Sigmoid colon (tissue), 7 donors: Measurements from ENCODE around the gene APBB2. TPM values are rescaled to one million over a fixed set of nuclear protein-coding genes. Genes with fewer than 3 reads are reported as not detected.

Source experiments
- DNase-seq: peaks from one replicate; pipeline ENCODE4 v3.0.0-alpha.2; 2019
- H3K27ac ChIP-seq, 4 donors: fragments of 200-600 bp; sonication (generic); one replicate each; pipeline ENCODE4 v1.5.1; 2016 to 2019; ENCODE audit warnings: mild to moderate bottlenecking in 1 of 4
- H3K27me3 ChIP-seq, 3 donors: fragments of 200-600 bp; sonication (generic); one replicate each; pipeline ENCODE4 v1.5.1; 2019; ENCODE audit warnings: mild to moderate bottlenecking in 1 of 3
- H3K36me3 ChIP-seq, 4 donors: fragments of 200-600 bp; sonication (generic); one replicate each; pipeline ENCODE4 v1.5.1; 2016 to 2019
- H3K4me1 ChIP-seq, 4 donors: fragments of 200-600 bp; sonication (generic); one replicate each; pipeline ENCODE4 v1.5.1; 2017 to 2019
- H3K4me3 ChIP-seq, 4 donors: fragments of 200-600 bp; sonication (generic); one replicate each; pipeline ENCODE4 v1.5.1; 2017 to 2019; ENCODE audit warnings: mild to moderate bottlenecking in 2 of 4, moderate library complexity in 1 of 4
- H3K9me3 ChIP-seq, 4 donors: fragments of 200-600 bp in 3 of 4; sonication (generic) in 3 of 4; one replicate each; pipeline versions ENCODE4 v1.5.1 to v1.6.1; 2013 to 2019
- CTCF ChIP-seq, 4 experiments: fragments of 450-650 bp in 3 of 4; fragments of 200-600 bp in 1 of 4; IDR thresholded peaks; one replicate each; pipeline ENCODE4 v1.5.1; 2016 to 2019; ENCODE audit warnings: antibody characterized with exemption in 4 of 4, mild to moderate bottlenecking in 3 of 4, moderate library complexity in 2 of 4
- EP300 ChIP-seq, 4 donors: sonication (generic); formaldehyde crosslinking; IDR thresholded peaks; one replicate each; pipeline ENCODE4 v1.6.1; 2017; ENCODE audit warnings: antibody characterized with exemption in 4 of 4
- POLR2A ChIP-seq, 2 donors: fragments of 450-650 bp; IDR thresholded peaks; one replicate each; pipeline ENCODE4 v1.6.1; 2016; ENCODE audit warnings: antibody characterized with exemption in 2 of 2, mild to moderate bottlenecking in 2 of 2, moderate library complexity in 2 of 2
- POLR2AphosphoS5 ChIP-seq, 4 donors: sonication (generic); formaldehyde crosslinking; IDR thresholded peaks; one replicate each; pipeline ENCODE4 v1.6.1; 2017; ENCODE audit warnings: antibody characterized with exemption in 4 of 4
- WGBS, 2 donors: extraction: QIAGEN DNeasy Blood & Tissue Kit; methylation state at CpG; one replicate each; pipeline ENCODE4 v1.1.7; 2013; 5-methylcytosine and 5-hydroxymethylcytosine counted together
- intact Hi-C: fragments of 100-400 bp; cut with DNase I; formaldehyde crosslinking; loops from one replicate; pipeline ENCODE4 v1.15.1; 2023
- polyA plus RNA-seq, 3 donors: library from polyadenylated mRNA; stranded (reverse); fragments of 200-250 nt; gene quantifications; one replicate each; pipeline ENCODE4 v1.2.3, GENCODE V29; 2013
- total RNA-seq, 4 donors: library from RNA; depleted of rRNA; stranded (reverse); fragments of >200 nt; gene quantifications; one replicate each; pipeline ENCODE4 v1.1.0, GENCODE V29; 2016
- donor health status: healthy with polysubstance abuse.
- donor health status: Bipolar disorder and iron deficiency.
- donor health status: healthy.

The APBB2 gene
- total and polyA plus RNA-seq, 7 donors, result 7.8 to 108 (median 69.1) TPM

- Histone ChIP-seq H3K27me3 (no peaks in the 10 kb centered on the region), H3K36me3 (no peaks in the 10 kb centered on the region), H3K4me3 (no peak overlapping the region), H3K27ac (peak overlapping the region in 2 of 4 donors; percentile 3 to 38), H3K9me3 (no peaks in the 10 kb centered on the region), H3K4me1 (peaks cover 0 to 53% (median 42%) of the 10 kb centered on the region in 4 donors)
- intact Hi-C loops, result no loop called here
- no peak for DNase-seq
- 14 to 73% methylated on average over 5 of the region's 5 CpGs for WGBS, 2 donors
- TF ChIP-seq CTCF (IDR thresholded peaks at IDR 0.05) (no peak), POLR2AphosphoS5 (IDR thresholded peaks at IDR 0.05) (no peak), EP300 (IDR thresholded peaks at IDR 0.05) (no peak), POLR2A (IDR thresholded peaks at IDR 0.05) (no peak)
These were observed 5.2 kb downstream of the APBB2 start for GRCh38 chr4:41209187-41209586.

- no peaks in the 10 kb centered on the region for H3K27me3 ChIP-seq
- H3K4me3 ChIP-seq, result no peak overlapping the region
- H3K4me1 ChIP-seq, result peaks cover 0 to 64% (median 51%) of the 10 kb centered on the region in 4 donors
- DNase-seq, result no peak
- H3K36me3 ChIP-seq, result no peaks in the 10 kb centered on the region
- no peak overlapping the region for H3K27ac ChIP-seq
- TF ChIP-seq POLR2A (IDR thresholded peaks at IDR 0.05), result no peak
- no peak for TF ChIP-seq CTCF (IDR thresholded peaks at IDR 0.05)
- TF ChIP-seq EP300 (IDR thresholded peaks at IDR 0.05), result no peak
- H3K9me3 ChIP-seq, result no peaks in the 10 kb centered on the region
- intact Hi-C loops, result no loop called here
These were observed 7.0 kb downstream of the APBB2 start for GRCh38 chr4:41207291-41207831.

GRCh38 chr4:41205854-41206460 lies 8.4 kb downstream of the APBB2 start:
- WGBS, 2 donors, result 91 to 92% methylated on average over 2 of the region's 2 CpGs
- H3K9me3 ChIP-seq, result no peaks in the 10 kb centered on the region
- H3K27ac ChIP-seq, result no peak overlapping the region
- intact Hi-C loops, result no loop called here
- H3K4me3 ChIP-seq, result no peak overlapping the region
- H3K4me1 ChIP-seq, result peaks cover 0 to 68% (median 45%) of the 10 kb centered on the region in 4 donors
- no peak for DNase-seq
- TF ChIP-seq POLR2A (IDR thresholded peaks at IDR 0.05), result no peak
- no peak for TF ChIP-seq EP300 (IDR thresholded peaks at IDR 0.05)
- no peak for TF ChIP-seq POLR2AphosphoS5 (IDR thresholded peaks at IDR 0.05)
- TF ChIP-seq CTCF (IDR thresholded peaks at IDR 0.05), result no peak
- H3K27me3 ChIP-seq, result no peaks in the 10 kb centered on the region
- H3K36me3 ChIP-seq, result no peaks in the 10 kb centered on the region

GRCh38 chr4:41205130-41205529 lies 9.2 kb downstream of the APBB2 start:
- intact Hi-C loops, result no loop called here

More at GRCh38 chr4:41205130-41205529, 9.2 kb downstream of the APBB2 start:
- no peak overlapping the region for H3K4me3 ChIP-seq
- H3K27me3 ChIP-seq, result no peaks in the 10 kb centered on the region
- H3K36me3 ChIP-seq, result no peaks in the 10 kb centered on the region
- no peak for DNase-seq
- TF ChIP-seq POLR2A (IDR thresholded peaks at IDR 0.05) (no peak), EP300 (IDR thresholded peaks at IDR 0.05) (no peak), CTCF (IDR thresholded peaks at IDR 0.05) (no peak), POLR2AphosphoS5 (IDR thresholded peaks at IDR 0.05) (no peak)
- no peaks in the 10 kb centered on the region for H3K9me3 ChIP-seq
- peaks cover 0 to 68% (median 45%) of the 10 kb centered on the region in 4 donors for H3K4me1 ChIP-seq
- peak overlapping the region; percentile 3 to 61 (median 19) for H3K27ac ChIP-seq
- 56 to 59% methylated on average over 3 of the region's 3 CpGs for WGBS, 2 donors
